H1 (cell line): ENCODE measurements around the gene SMIM8. TPM values are rescaled to one million over a fixed set of nuclear protein-coding genes. Genes with fewer than 3 reads are reported as not detected.

ENCODE experiments used
- CTCF ChIA-PET: fragments of 300-600 bp; sonication (Branson Sonifier 250); formaldehyde crosslinking; loops from one replicate; lab custom pipeline; 2021; ENCODE audit not compliant: partially characterized antibody; lab: Charles Lee
- POLR2A ChIA-PET: fragments of 300-600 bp; sonication (Branson Sonifier 250); formaldehyde crosslinking; loops from one replicate; lab custom pipeline; 2021; ENCODE audit warnings: inconsistent platforms; ENCODE audit not compliant: partially characterized antibody; lab: Charles Lee
- DNase-seq, 2 experiments: peaks; one replicate each; pipeline versions ENCODE4 v3.0.0 to v3.0.0-alpha.2; 2010 to 2022; ENCODE audit warnings: low spot score in 2 of 2, low read depth in 1 of 2, mixed read lengths in 1 of 2
- FAIRE-seq: peaks from 2 replicates; lab custom pipeline; 2011; peaks lifted over from hg19 to GRCh38; lab: Jason Lieb, UNC
- H2AFZ ChIP-seq: 2 replicates; pipeline ENCODE4 v1.8.1; 2012; ENCODE audit warnings: low read length, inconsistent platforms
- H2AK5ac ChIP-seq: 2 replicates; pipeline ENCODE4 v1.6.1; 2013; ENCODE audit warnings: low read depth, low read length
- H2BK120ac ChIP-seq: replicated peaks from 2 replicates; pipeline ENCODE3; 2013; ENCODE audit warnings: low read depth, low read length, inconsistent platforms
- H2BK12ac ChIP-seq: 2 replicates; pipeline ENCODE4 v1.6.1; 2013; ENCODE audit warnings: low read depth, low read length
- H2BK15ac ChIP-seq: 2 replicates; pipeline ENCODE4 v1.6.1; 2013; ENCODE audit warnings: low read length
- H2BK20ac ChIP-seq: 2 replicates; pipeline ENCODE4 v1.6.1; 2013; ENCODE audit warnings: low read length
- H2BK5ac ChIP-seq: 2 replicates; pipeline ENCODE4 v1.6.1; 2013; ENCODE audit warnings: low read depth, low read length
- H3K14ac ChIP-seq: 2 replicates; pipeline ENCODE4 v1.6.1; 2013; ENCODE audit warnings: inconsistent platforms; ENCODE audit not compliant: insufficient read length
- H3K18ac ChIP-seq: 2 replicates; pipeline ENCODE4 v1.6.1; 2013; ENCODE audit warnings: low read length; ENCODE audit errors: extremely low read depth
- H3K23ac ChIP-seq: 2 replicates; pipeline ENCODE4 v1.6.1; 2013; ENCODE audit warnings: inconsistent platforms; ENCODE audit not compliant: insufficient read length
- H3K23me2 ChIP-seq: 2 replicates; pipeline ENCODE4 v1.6.1; 2013; ENCODE audit warnings: low read depth, low read length
- H3K27ac ChIP-seq: 2 replicates; pipeline ENCODE4 v1.6.1; 2011; ENCODE audit warnings: low read depth, low read length, inconsistent platforms
- H3K27me3 ChIP-seq, 4 experiments: replicated peaks in 1 of 4; 1 replicate in 1 of 4; 2 replicates in 3 of 4; pipeline versions ENCODE4 v1.6.1 to v1.8.1; 2011 to 2013; ENCODE audit warnings: low read length in 3 of 4, mild to moderate bottlenecking in 3 of 4, inconsistent platforms in 2 of 4, mixed read lengths in 2 of 4, moderate library complexity in 1 of 4; ENCODE audit not compliant: control insufficient read depth in 3 of 4, insufficient read depth in 3 of 4; ENCODE audit errors: extremely low read depth in 1 of 4
- H3K36me3 ChIP-seq, 4 experiments: 2 replicates each; pipeline versions ENCODE4 v1.6.1 to v1.8.1; 2011 to 2013; ENCODE audit warnings: mild to moderate bottlenecking in 4 of 4, low read length in 3 of 4, moderate library complexity in 2 of 4, control low read depth in 1 of 4, inconsistent platforms in 1 of 4; ENCODE audit not compliant: insufficient read depth in 4 of 4, control insufficient read depth in 2 of 4
- H3K4ac ChIP-seq: replicated peaks from 2 replicates; pipeline ENCODE3; 2013; ENCODE audit warnings: low read length, low read depth, mixed read lengths, inconsistent platforms; ENCODE audit not compliant: insufficient read length
- H3K4me1 ChIP-seq, 4 experiments: replicated peaks in 1 of 4; 1 replicate in 1 of 4; 2 replicates in 3 of 4; pipeline versions ENCODE4 v1.6.1 to v1.8.1; 2011 to 2013; ENCODE audit warnings: low read length in 3 of 4, inconsistent platforms in 2 of 4, mixed read lengths in 1 of 4; ENCODE audit not compliant: insufficient read depth in 4 of 4, control insufficient read depth in 3 of 4
- H3K4me2 ChIP-seq, 2 experiments: 2 replicates each; pipeline versions ENCODE4 v1.6.1 to v1.8.1; 2011 to 2013; ENCODE audit warnings: low read depth in 2 of 2, low read length in 2 of 2, control low read depth in 1 of 2, inconsistent platforms in 1 of 2, mild to moderate bottlenecking in 1 of 2; ENCODE audit not compliant: insufficient read depth in 1 of 2
- H3K4me3 ChIP-seq, 4 experiments: fragments of 200-600, 300-600 bp in 1 of 4; sonication (generic), shearing (Covaris generic), sonication (Bioruptor Twin) in 1 of 4; 2 replicates each; pipeline versions ENCODE4 v1.5.1 to v1.8.1; 2011 to 2016; ENCODE audit warnings: low read length in 4 of 4, low read depth in 3 of 4, control low read depth in 2 of 4, inconsistent platforms in 2 of 4, mild to moderate bottlenecking in 2 of 4, mixed read lengths in 1 of 4, moderate library complexity in 1 of 4; ENCODE audit not compliant: insufficient read depth in 2 of 4; ENCODE audit errors: extremely low read depth in 1 of 4
- H3K56ac ChIP-seq: replicated peaks from 2 replicates; pipeline ENCODE3; 2013; ENCODE audit warnings: low read depth, mild to moderate bottlenecking, mixed read lengths, low read length, inconsistent platforms; ENCODE audit not compliant: insufficient read length
- H3K79me1 ChIP-seq: 2 replicates; pipeline ENCODE4 v1.6.1; 2013; ENCODE audit warnings: low read depth, low read length, control low read depth
- H3K79me2 ChIP-seq, 2 experiments: 2 replicates each; pipeline versions ENCODE4 v1.6.1 to v1.8.1; 2012 to 2013; ENCODE audit warnings: low read length in 2 of 2, mild to moderate bottlenecking in 2 of 2, inconsistent platforms in 1 of 2; ENCODE audit not compliant: insufficient read depth in 2 of 2, control insufficient read depth in 1 of 2
- H3K9ac ChIP-seq, 4 experiments: replicated peaks in 1 of 4; 1 replicate in 1 of 4; 2 replicates in 3 of 4; pipeline versions ENCODE4 v1.6.1 to v1.8.1; 2011 to 2013; ENCODE audit warnings: low read depth in 3 of 4, low read length in 3 of 4, control low read depth in 2 of 4, mild to moderate bottlenecking in 2 of 4, moderate library complexity in 2 of 4, inconsistent platforms in 1 of 4; ENCODE audit errors: extremely low read depth in 1 of 4
- H3K9me3 ChIP-seq, 2 experiments: 2 replicates each; pipeline versions ENCODE4 v1.6.1 to v1.8.1; 2012 to 2013; ENCODE audit warnings: mild to moderate bottlenecking in 2 of 2, moderate library complexity in 2 of 2, control low read depth in 1 of 2, inconsistent platforms in 1 of 2, low read depth in 1 of 2, low read length in 1 of 2, mixed read lengths in 1 of 2; ENCODE audit not compliant: insufficient read depth in 2 of 2
- H4K20me1 ChIP-seq, 2 experiments: replicated peaks in 1 of 2; 2 replicates each; pipeline versions ENCODE3 to v1.8.1; 2011 to 2013; ENCODE audit warnings: inconsistent platforms in 2 of 2, low read length in 2 of 2, mild to moderate bottlenecking in 1 of 2; ENCODE audit not compliant: insufficient read depth in 2 of 2, control insufficient read depth in 1 of 2
- H4K5ac ChIP-seq: 2 replicates; pipeline ENCODE4 v1.6.1; 2013; ENCODE audit warnings: low read length, low read depth, mixed read lengths, inconsistent platforms; ENCODE audit not compliant: insufficient read length
- H4K8ac ChIP-seq: 2 replicates; pipeline ENCODE4 v1.8.0; 2013; ENCODE audit warnings: mild to moderate bottlenecking, moderate library complexity, low read length, inconsistent platforms; ENCODE audit not compliant: insufficient read depth; ENCODE audit errors: extremely low read depth
- H4K91ac ChIP-seq: replicated peaks from 2 replicates; pipeline ENCODE3; 2013; ENCODE audit warnings: low read length, mixed read lengths, inconsistent platforms; ENCODE audit not compliant: insufficient read length
- ATF2 ChIP-seq: IDR thresholded peaks from 2 replicates; pipeline ENCODE4 v1.6.1; 2012; ENCODE audit warnings: low read length, inconsistent platforms
- BCL11A ChIP-seq, 2 experiments: IDR thresholded peaks; one replicate each; pipeline ENCODE4 v1.6.1; 2011; ENCODE audit warnings: low read depth in 2 of 2, low read length in 2 of 2, mild to moderate bottlenecking in 2 of 2
- CBX5 ChIP-seq: fragments of 300-800, 300-1000 bp; sonication (generic); IDR thresholded peaks from 2 replicates; pipeline ENCODE4 v1.7.1; 2016; ENCODE audit warnings: antibody characterized with exemption, low read length, low read depth
- KDM5A ChIP-seq: fragments of 200-600 bp; IDR thresholded peaks from 2 replicates; pipeline ENCODE4 v1.7.1; 2012; ENCODE audit warnings: mild to moderate bottlenecking, low read length, inconsistent platforms, mixed read lengths
- NANOG ChIP-seq: IDR thresholded peaks from 2 replicates; pipeline ENCODE4 v1.6.1; 2011; ENCODE audit warnings: low read length, low read depth, mild to moderate bottlenecking, inconsistent platforms; ENCODE audit not compliant: insufficient read depth, poor library complexity, severe bottlenecking
- POU5F1 ChIP-seq: IDR thresholded peaks from 2 replicates; pipeline ENCODE4 v1.6.1; 2011; ENCODE audit warnings: low read depth, mild to moderate bottlenecking, low read length, moderate library complexity
- RFX5 ChIP-seq: IDR thresholded peaks from 2 replicates; pipeline ENCODE4 v1.6.1; 2011; ENCODE audit warnings: low read depth, low read length, improper control_type of control experiment, borderline replicate concordance
- RXRA ChIP-seq: IDR thresholded peaks from 2 replicates; pipeline ENCODE4 v1.6.1; 2011; ENCODE audit warnings: low read depth, mild to moderate bottlenecking, low read length, moderate library complexity; ENCODE audit not compliant: insufficient read depth
- SP4 ChIP-seq: IDR thresholded peaks from 2 replicates; pipeline ENCODE4 v1.6.1; 2012; ENCODE audit warnings: low read length, inconsistent platforms
- ZNF274 ChIP-seq: IDR thresholded peaks from 2 replicates; pipeline ENCODE4 v1.7.0; 2012; ENCODE audit warnings: low read length, borderline replicate concordance; ENCODE audit errors: extremely low read depth
- WGBS, 2 experiments: shearing (Covaris generic) in 1 of 2; methylation state at CpG; one replicate each; pipeline versions ENCODE4 v1.1.6 to v1.1.7; 2013 to 2015; ENCODE audit warnings: low lambda C conversion rate in 2 of 2, mixed read lengths in 2 of 2, inconsistent platforms in 1 of 2, low coverage in 1 of 2, missing lambda C conversion rate in 1 of 2; ENCODE audit not compliant: insufficient replicate concordance in 2 of 2, insufficient coverage in 1 of 2, insufficient read length in 1 of 2; ENCODE audit errors: extremely low coverage in 1 of 2, missing lambda C conversion rate in 1 of 2; 5-methylcytosine and 5-hydroxymethylcytosine counted together
- polyA plus RNA-seq, 7 experiments: library from polyadenylated mRNA; depleted of rRNA in 3 of 7; stranded (reverse) in 5 of 7; unstranded in 2 of 7; fragments of >200 nt in 5 of 7; fragments of 200-250 nt in 2 of 7; gene quantifications; 1 replicate in 5 of 7; 2 replicates in 1 of 7; 4 replicates in 1 of 7; pipeline versions ENCODE4 v1.2.1 to v1.2.3, GENCODE V29; 2011 to 2013; ENCODE audit warnings: missing spikeins in 2 of 7, mixed read lengths in 2 of 7
- total RNA-seq: library from RNA; stranded (reverse); fragmentation: NEBNext Ultra II Directional; extraction: Animal tissue kit (Norgen Biotek cat#: 25700); gene quantifications from 2 replicates; pipeline ENCODE4 v1.2.1, GENCODE V29; 2021

Gene SMIM8
- total and polyA plus RNA-seq, 2 of the 8 experiments (the other 6 are each of a cell fraction or from before 2014, with no cell fraction given) = 3.0 to 10.7 TPM

GRCh38 chr6:87366899-87367298 is 44.5 kb downstream of the SMIM8 start:
- no peak overlapping the region for H2AFZ ChIP-seq
- H3K56ac ChIP-seq = no peak overlapping the region
- H3K4me2 ChIP-seq = no peak overlapping the region
- no peak overlapping the region for H3K14ac ChIP-seq
- WGBS, 2 experiments = 90% methylated on average over 3 of the region's 3 CpGs; no CpG with 5 or more reads in 1 of the 2 experiments
- no peaks in the 10 kb centered on the region for H3K79me2 ChIP-seq
- no peaks in the 10 kb centered on the region for H3K4me1 ChIP-seq
- no peak overlapping the region for H2AK5ac ChIP-seq
- FAIRE-seq (no peak), DNase-seq (no peak)
- no peaks in the 10 kb centered on the region for H3K36me3 ChIP-seq
- peaks cover 19 to 22% of the 10 kb centered on the region in 2 experiments; a peak in 3 of 4 replicates for H3K9me3 ChIP-seq
- no peaks in the 10 kb centered on the region for H4K20me1 ChIP-seq
- no peak overlapping the region for H4K5ac ChIP-seq
- no peaks in the 10 kb centered on the region for H3K79me1 ChIP-seq
- H2BK120ac ChIP-seq = no peak overlapping the region
- ChIA-PET POLR2A (no interaction called here), CTCF (no interaction called here)
- H3K27ac ChIP-seq = no peak overlapping the region
- no peak overlapping the region for H3K23ac ChIP-seq
- no peak overlapping the region for H3K18ac ChIP-seq
- H3K23me2 ChIP-seq = no peaks in the 10 kb centered on the region
- no peak overlapping the region for H2BK15ac ChIP-seq
- H2BK20ac ChIP-seq = no peak overlapping the region
- H4K91ac ChIP-seq = no peak overlapping the region
- H3K4me3 ChIP-seq = no peak overlapping the region
- H3K27me3 ChIP-seq = no peaks in the 10 kb centered on the region
- no peak overlapping the region for H4K8ac ChIP-seq
- H3K4ac ChIP-seq = no peak overlapping the region
- TF ChIP-seq BCL11A (IDR thresholded peaks at IDR 0.05; ENCODE audit: low read depth in 2 of 2, low read length in 2 of 2) (no peak), SP4 (no peak), POU5F1 (no peak), ZNF274 (no peak), NANOG (no peak), CBX5 (no peak), KDM5A (no peak), RFX5 (no peak), RXRA (no peak), ATF2 (no peak)
- no peak overlapping the region for H2BK5ac ChIP-seq
- H2BK12ac ChIP-seq = no peak overlapping the region
- no peak overlapping the region for H3K9ac ChIP-seq
